Measurements from ENCODE around the gene ALDH3A1. TPM values are rescaled to one million over a fixed set of nuclear protein-coding genes. Genes with fewer than 3 reads are reported as not detected.
A peak's percentile ranks its signal among the peaks of the same experiment; 100 is the strongest.

The ALDH3A1 gene
- total RNA-seq, 1 donor from 2014 or later, result 1.0 TPM

DNA sequence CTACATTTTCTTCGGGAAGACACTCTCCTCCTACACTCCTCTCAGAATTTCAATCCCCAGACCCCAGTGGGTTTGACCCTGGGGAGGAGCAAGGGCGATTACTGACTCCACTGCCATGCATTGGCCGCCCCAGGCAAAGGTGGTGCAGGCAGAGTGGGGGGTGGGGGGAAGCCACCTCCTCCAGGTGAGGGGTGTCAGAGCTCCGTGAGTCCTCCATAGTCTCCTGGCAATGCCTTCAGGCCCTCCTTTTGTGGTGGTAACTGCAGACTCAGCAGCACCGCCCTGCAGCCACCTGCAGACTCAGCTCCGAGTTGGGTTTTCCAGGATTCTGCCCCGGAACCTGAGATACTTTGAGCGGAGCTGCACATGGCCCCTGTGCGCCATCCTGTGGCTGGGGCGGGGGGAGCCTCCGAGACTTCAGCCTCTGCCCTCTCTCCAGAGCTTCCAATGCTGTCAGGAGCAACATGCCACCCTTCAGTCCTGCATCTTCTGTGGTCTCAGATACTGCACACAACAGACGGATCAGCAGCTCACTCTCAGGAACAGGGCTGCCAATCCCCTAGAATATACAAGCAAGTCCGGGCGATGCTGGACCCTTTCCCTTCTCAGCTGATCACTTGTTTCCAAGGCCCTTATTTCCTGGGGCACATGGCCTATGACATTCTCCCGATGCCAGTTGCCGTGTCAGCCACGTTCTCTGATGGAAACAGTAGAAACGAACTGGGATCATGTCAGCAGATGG is 29.3 kb downstream of the ALDH3A1 start:
- no peak overlapping the region for H3K4me3 Mint-ChIP-seq (ENCODE audit: low read depth)
- H3K4me1 Mint-ChIP-seq (ENCODE audit: low read depth), result no peaks in the 10 kb centered on the region
- H3K36me3 Mint-ChIP-seq (ENCODE audit: insufficient read depth), result no peaks in the 10 kb centered on the region
- DNase-seq (ENCODE audit: low spot score, unreplicated experiment), result no peak
- H3K9me3 Mint-ChIP-seq (ENCODE audit: low read depth), result no peaks in the 10 kb centered on the region
- H3K27ac Mint-ChIP-seq, result no peak overlapping the region
- peaks cover 13% of the 10 kb centered on the region for H3K27me3 Mint-ChIP-seq
- TF ChIP-seq, protein P1, sequence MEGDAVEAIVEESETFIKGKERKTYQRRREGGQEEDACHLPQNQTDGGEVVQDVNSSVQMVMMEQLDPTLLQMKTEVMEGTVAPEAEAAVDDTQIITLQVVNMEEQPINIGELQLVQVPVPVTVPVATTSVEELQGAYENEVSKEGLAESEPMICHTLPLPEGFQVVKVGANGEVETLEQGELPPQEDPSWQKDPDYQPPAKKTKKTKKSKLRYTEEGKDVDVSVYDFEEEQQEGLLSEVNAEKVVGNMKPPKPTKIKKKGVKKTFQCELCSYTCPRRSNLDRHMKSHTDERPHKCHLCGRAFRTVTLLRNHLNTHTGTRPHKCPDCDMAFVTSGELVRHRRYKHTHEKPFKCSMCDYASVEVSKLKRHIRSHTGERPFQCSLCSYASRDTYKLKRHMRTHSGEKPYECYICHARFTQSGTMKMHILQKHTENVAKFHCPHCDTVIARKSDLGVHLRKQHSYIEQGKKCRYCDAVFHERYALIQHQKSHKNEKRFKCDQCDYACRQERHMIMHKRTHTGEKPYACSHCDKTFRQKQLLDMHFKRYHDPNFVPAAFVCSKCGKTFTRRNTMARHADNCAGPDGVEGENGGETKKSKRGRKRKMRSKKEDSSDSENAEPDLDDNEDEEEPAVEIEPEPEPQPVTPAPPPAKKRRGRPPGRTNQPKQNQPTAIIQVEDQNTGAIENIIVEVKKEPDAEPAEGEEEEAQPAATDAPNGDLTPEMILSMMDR (IDR thresholded peaks at IDR 0.05; ENCODE audit: unreplicated experiment), result peak; percentile 14

DNA sequence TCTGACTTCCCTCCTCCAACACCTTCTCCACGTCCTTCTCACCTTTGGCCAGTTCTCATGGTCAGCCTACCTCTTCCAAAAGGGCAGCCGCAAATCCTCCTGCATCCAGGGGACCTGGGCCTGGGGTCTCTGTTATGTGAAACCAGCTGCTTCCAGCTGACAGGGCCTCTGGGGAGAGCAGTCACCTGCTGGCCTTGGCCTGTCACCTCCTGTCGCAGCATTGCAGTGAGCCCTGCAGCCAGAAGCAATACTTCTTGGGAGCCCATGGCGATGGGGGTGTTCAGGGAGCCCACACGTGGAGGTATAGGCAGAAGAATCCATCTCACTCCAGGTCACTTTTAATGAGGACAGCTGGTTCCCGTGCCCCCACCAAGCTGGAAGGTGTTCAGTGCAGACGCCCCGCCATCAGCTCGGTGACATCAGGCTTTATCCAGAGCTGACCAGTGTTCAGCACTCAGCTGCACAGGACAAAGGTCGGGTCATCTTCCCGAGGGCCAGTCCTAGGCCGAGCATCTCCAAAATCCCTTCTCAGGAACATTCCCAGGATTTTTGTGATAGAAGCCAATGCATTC is 30.0 kb downstream of the ALDH3A1 start:
- H3K4me1 Mint-ChIP-seq (ENCODE audit: low read depth), result no peaks in the 10 kb centered on the region
- no peak for DNase-seq (ENCODE audit: low spot score, unreplicated experiment)
- H3K4me3 Mint-ChIP-seq (ENCODE audit: low read depth), result no peak overlapping the region
- no peaks in the 10 kb centered on the region for H3K36me3 Mint-ChIP-seq (ENCODE audit: insufficient read depth)
- TF ChIP-seq, protein P1 (IDR thresholded peaks at IDR 0.05; ENCODE audit: unreplicated experiment), result no peak
- no peak overlapping the region for H3K27ac Mint-ChIP-seq
- no peaks in the 10 kb centered on the region for H3K9me3 Mint-ChIP-seq (ENCODE audit: low read depth)
- H3K27me3 Mint-ChIP-seq, result peaks cover 13% of the 10 kb centered on the region

DNA sequence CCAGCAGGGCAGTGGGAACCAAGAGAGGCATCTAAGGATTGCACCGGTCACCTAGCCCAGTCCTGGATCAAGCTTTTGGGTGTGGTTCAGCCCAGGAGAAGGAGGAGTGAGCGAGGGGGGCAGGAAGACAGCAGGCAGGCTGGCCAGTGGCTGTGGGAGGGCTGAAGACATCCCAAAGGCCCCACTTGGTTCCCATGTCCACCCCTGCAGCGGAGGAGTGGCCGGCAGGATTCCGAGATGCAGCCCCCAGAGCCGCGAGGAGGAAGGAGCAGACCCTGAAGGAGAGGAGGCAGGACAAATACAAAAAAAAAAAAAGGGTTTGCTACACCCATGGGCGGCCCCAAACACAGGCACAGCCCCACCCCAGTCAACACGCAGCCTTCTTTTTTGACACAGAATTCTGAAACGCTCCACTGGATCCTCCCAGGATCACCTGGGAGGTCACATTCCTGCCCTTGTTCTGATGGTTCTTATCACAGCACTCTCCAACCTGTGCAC is 30.6 kb downstream of the ALDH3A1 start:
- Mint-ChIP-seq H3K4me1 (ENCODE audit: low read depth) (no peaks in the 10 kb centered on the region), H3K27me3 (peaks cover 13% of the 10 kb centered on the region), H3K9me3 (ENCODE audit: low read depth) (no peaks in the 10 kb centered on the region), H3K36me3 (ENCODE audit: insufficient read depth) (no peaks in the 10 kb centered on the region), H3K27ac (no peak overlapping the region), H3K4me3 (ENCODE audit: low read depth) (no peak overlapping the region)
- DNase-seq (ENCODE audit: low spot score, unreplicated experiment), result no peak
- TF ChIP-seq, protein P1 (IDR thresholded peaks at IDR 0.05; ENCODE audit: unreplicated experiment), result no peak

GRCh38 chr17:19717031-19717360 is 31.1 kb downstream of the ALDH3A1 start:
- H3K27ac Mint-ChIP-seq, result no peak overlapping the region
- peaks cover 13% of the 10 kb centered on the region for H3K27me3 Mint-ChIP-seq

More at GRCh38 chr17:19717031-19717360, 31.1 kb downstream of the ALDH3A1 start:
- Mint-ChIP-seq H3K4me3 (ENCODE audit: low read depth) (no peak overlapping the region), H3K4me1 (ENCODE audit: low read depth) (no peaks in the 10 kb centered on the region), H3K36me3 (ENCODE audit: insufficient read depth) (no peaks in the 10 kb centered on the region), H3K9me3 (ENCODE audit: low read depth) (no peaks in the 10 kb centered on the region)
- TF ChIP-seq, protein P1 (IDR thresholded peaks at IDR 0.05; ENCODE audit: unreplicated experiment), result no peak
- no peak for DNase-seq (ENCODE audit: low spot score, unreplicated experiment)

Data from progenitor cell of endocrine pancreas (in vitro differentiated cells).